IMR-90 (cell line): ENCODE results near the gene SCAMP4. TPM values are rescaled to one million over a fixed set of nuclear protein-coding genes. Genes with fewer than 3 reads are reported as not detected.

Experiments used
- ATAC-seq: fragments of 200-7000 bp; cut with Tn5 transposase; 2 replicates; pipeline ENCODE4 v1.9.1; 2020; ENCODE audit warnings: low read depth, mild to moderate bottlenecking, moderate library complexity
- BruUV-seq: library from RNA; stranded (reverse); fragments of 400-500 nt; replicated peaks from 2 replicates; lab custom pipeline; 2021; lab: Mats Ljungman, UMichigan
- CTCF ChIA-PET: fragments of 300-600 bp; formaldehyde crosslinking; extraction: SDS; loops from one replicate; lab custom pipeline; 2021; ENCODE audit warnings: antibody characterized with exemption; lab: Yijun Ruan, JAX
- POLR2A ChIA-PET: fragments of 300-600 bp; sonication (Branson Sonifier 250); formaldehyde crosslinking; loops from one replicate; lab custom pipeline; 2022; ENCODE audit warnings: antibody characterized with exemption; ENCODE audit not compliant: unreplicated experiment; lab: Charles Lee
- DNase-seq: peaks from one replicate; pipeline ENCODE4 v3.0.0; 2013
- H2AFZ ChIP-seq: replicated peaks from 2 replicates; pipeline ENCODE3; 2013; ENCODE audit warnings: low read length, mild to moderate bottlenecking; ENCODE audit not compliant: poor library complexity
- H2AK5ac ChIP-seq: 2 replicates; pipeline ENCODE4 v1.6.1; 2013; ENCODE audit warnings: low read depth, low read length, inconsistent platforms
- H2AK9ac ChIP-seq: replicated peaks from 2 replicates; pipeline ENCODE3; 2013; ENCODE audit warnings: mild to moderate bottlenecking, low read depth, low read length, moderate library complexity; ENCODE audit not compliant: poor library complexity
- H2BK120ac ChIP-seq: 2 replicates; pipeline ENCODE4 v1.6.1; 2013; ENCODE audit warnings: low read depth, low read length, inconsistent platforms
- H2BK15ac ChIP-seq: 3 replicates; pipeline ENCODE4 v1.6.1; 2013; ENCODE audit warnings: low read depth, low read length, inconsistent platforms
- H2BK20ac ChIP-seq: 2 replicates; pipeline ENCODE4 v1.6.1; 2013; ENCODE audit warnings: low read depth, mild to moderate bottlenecking, inconsistent platforms, low read length, moderate library complexity
- H2BK5ac ChIP-seq: 2 replicates; pipeline ENCODE4 v1.6.1; 2013; ENCODE audit warnings: mild to moderate bottlenecking, low read depth, low read length, inconsistent platforms; ENCODE audit not compliant: poor library complexity, severe bottlenecking
- H3K14ac ChIP-seq: replicated peaks from 2 replicates; pipeline ENCODE4 v1.6.1; 2013; ENCODE audit warnings: low read depth, low read length, inconsistent platforms
- H3K18ac ChIP-seq: 2 replicates; pipeline ENCODE4 v1.6.1; 2013; ENCODE audit warnings: low read depth, low read length, control low read depth
- H3K23ac ChIP-seq: 2 replicates; pipeline ENCODE4 v1.6.1; 2013; ENCODE audit warnings: low read depth, low read length, inconsistent platforms
- H3K27ac ChIP-seq: 2 replicates; pipeline ENCODE4 v1.5.1; 2013; ENCODE audit warnings: mild to moderate bottlenecking, control low read depth, low read length; ENCODE audit not compliant: insufficient read depth
- H3K27me3 ChIP-seq: 2 replicates; pipeline ENCODE4 v1.6.1; 2013; ENCODE audit warnings: low read length; ENCODE audit not compliant: control insufficient read depth, insufficient read depth
- H3K36me3 ChIP-seq: 2 replicates; pipeline ENCODE4 v1.6.1; 2013; ENCODE audit warnings: low read length, mixed read lengths; ENCODE audit not compliant: control insufficient read depth, insufficient read depth
- H3K4ac ChIP-seq: 2 replicates; pipeline ENCODE4 v1.6.1; 2013; ENCODE audit warnings: low read depth, low read length, inconsistent platforms
- H3K4me1 ChIP-seq: 2 replicates; pipeline ENCODE4 v1.6.1; 2013; ENCODE audit warnings: low read length, mixed read lengths; ENCODE audit not compliant: control insufficient read depth, insufficient read depth
- H3K4me2 ChIP-seq: 2 replicates; pipeline ENCODE4 v1.6.1; 2013; ENCODE audit warnings: low read depth, mild to moderate bottlenecking, control low read depth, low read length, moderate library complexity
- H3K4me3 ChIP-seq: 2 replicates; pipeline ENCODE4 v1.5.1; 2013; ENCODE audit warnings: low read depth, mild to moderate bottlenecking, control low read depth, low read length, moderate library complexity; ENCODE audit not compliant: insufficient read depth
- H3K56ac ChIP-seq: 2 replicates; pipeline ENCODE4 v1.6.1; 2013; ENCODE audit warnings: low read length, inconsistent platforms; ENCODE audit not compliant: insufficient read depth; ENCODE audit errors: extremely low read depth
- H3K79me1 ChIP-seq, 2 experiments: 2 replicates each; pipeline ENCODE4 v1.6.1; 2013; ENCODE audit warnings: low read length in 2 of 2, inconsistent platforms in 1 of 2, low read depth in 1 of 2
- H3K9ac ChIP-seq: 2 replicates; pipeline ENCODE4 v1.6.1; 2013; ENCODE audit warnings: low read depth, low read length, control low read depth
- H3K9me1 ChIP-seq: 2 replicates; pipeline ENCODE4 v1.6.1; 2013; ENCODE audit warnings: low read length, inconsistent platforms; ENCODE audit not compliant: insufficient read depth
- H3K9me3 ChIP-seq: 2 replicates; pipeline ENCODE4 v1.6.1; 2013; ENCODE audit warnings: low read length; ENCODE audit not compliant: control insufficient read depth, insufficient read depth
- H4K20me1 ChIP-seq: 2 replicates; pipeline ENCODE4 v1.6.1; 2013; ENCODE audit warnings: low read length, inconsistent platforms; ENCODE audit not compliant: insufficient read depth
- H4K5ac ChIP-seq: 2 replicates; pipeline ENCODE4 v1.6.1; 2013; ENCODE audit warnings: mild to moderate bottlenecking, low read depth, low read length, control low read depth
- H4K8ac ChIP-seq, 2 experiments: 2 replicates each; pipeline ENCODE4 v1.6.1; 2013; ENCODE audit warnings: low read depth in 2 of 2, low read length in 2 of 2, control low read depth in 1 of 2, inconsistent platforms in 1 of 2
- H4K91ac ChIP-seq: 2 replicates; pipeline ENCODE4 v1.6.1; 2013; ENCODE audit warnings: low read depth, low read length, inconsistent platforms; ENCODE audit not compliant: insufficient read depth
- BHLHE40 ChIP-seq: fragments of 150-350 bp; IDR thresholded peaks from 2 replicates; pipeline ENCODE4 v1.6.1; 2016; ENCODE audit warnings: mild to moderate bottlenecking, low read depth, low read length
- CEBPB ChIP-seq: IDR thresholded peaks from 2 replicates; pipeline ENCODE4 v1.6.1; 2012; ENCODE audit warnings: low read depth, low read length, improper control_type of control experiment
- CHD1 ChIP-seq: IDR thresholded peaks from 2 replicates; pipeline ENCODE4 v1.6.1; 2012; ENCODE audit warnings: low read depth, low read length, improper control_type of control experiment
- CTCF ChIP-seq: conservative IDR thresholded peaks from 2 replicates; pipeline ENCODE4 v1.5.1; 2012; ENCODE audit warnings: mild to moderate bottlenecking, low read depth, low read length, improper control_type of control experiment
- MAFK ChIP-seq: IDR thresholded peaks from 2 replicates; pipeline ENCODE4 v1.6.1; 2012; ENCODE audit warnings: low read depth, low read length, improper control_type of control experiment
- MAZ ChIP-seq: IDR thresholded peaks from 2 replicates; pipeline ENCODE4 v1.6.1; 2012; ENCODE audit warnings: low read depth, mild to moderate bottlenecking, low read length, improper control_type of control experiment, moderate library complexity, borderline replicate concordance
- NFE2L2 ChIP-seq: fragments of 150-350 bp; IDR thresholded peaks from 2 replicates; pipeline ENCODE4 v1.6.1; 2016; ENCODE audit warnings: low read depth, mild to moderate bottlenecking, low read length
- POLR2A ChIP-seq: IDR thresholded peaks from 2 replicates; pipeline ENCODE4 v1.6.1; 2012; ENCODE audit warnings: mild to moderate bottlenecking, low read depth, low read length
- RCOR1 ChIP-seq: IDR thresholded peaks from 2 replicates; pipeline ENCODE4 v1.6.1; 2012; ENCODE audit warnings: mild to moderate bottlenecking, low read length, improper control_type of control experiment; ENCODE audit not compliant: insufficient replicate concordance
- RFX5 ChIP-seq: IDR thresholded peaks from 2 replicates; pipeline ENCODE4 v1.8.0; 2012; ENCODE audit warnings: low read depth, mild to moderate bottlenecking, low read length, moderate library complexity
- SMC3 ChIP-seq: fragments of 150-350 bp; IDR thresholded peaks from 2 replicates; pipeline ENCODE4 v1.6.1; 2016; ENCODE audit warnings: low read depth, mild to moderate bottlenecking, antibody characterized with exemption, low read length, moderate library complexity
- USF2 ChIP-seq: fragments of 150-350 bp; IDR thresholded peaks from 2 replicates; pipeline ENCODE4 v1.6.1; 2017; ENCODE audit warnings: mild to moderate bottlenecking, antibody characterized with exemption, low read length, low read depth
- WGBS, 2 experiments: methylation state at CpG; one replicate each; pipeline versions ENCODE4 v1.1.5 to v1.1.7; 2013; ENCODE audit warnings: missing lambda C conversion rate in 2 of 2; ENCODE audit not compliant: insufficient read length in 1 of 2; ENCODE audit errors: extremely low coverage in 2 of 2; 5-methylcytosine and 5-hydroxymethylcytosine counted together
- dilution Hi-C: fragments of 300-500 bp; cut with HindIII; formaldehyde crosslinking; loops from one replicate; pipeline ENCODE4 v1.14.3; 2018; ENCODE audit warnings: low sequenced_read_pairs; ENCODE audit not compliant: unreplicated experiment
- in situ Hi-C: fragments of 300-500 bp; cut with MboI; formaldehyde crosslinking; loops from 3 replicates; pipeline ENCODE4 v1.14.3; 2019; ENCODE audit warnings: low sequenced_read_pairs, inconsistent platforms, mixed read lengths
- intact Hi-C: fragments of 100-400 bp; cut with micrococcal nuclease; formaldehyde crosslinking; loops from 2 replicates; pipeline ENCODE4 v1.10.0; 2022
- polyA plus RNA-seq, 3 experiments: library from polyadenylated mRNA; depleted of rRNA; stranded (reverse); fragments of >200 nt; gene quantifications; 2 replicates each; pipeline ENCODE4 v1.2.3, GENCODE V29; 2012; ENCODE audit warnings: low replicate concordance in 1 of 3
- total RNA-seq: library from RNA; depleted of rRNA; stranded (reverse); fragments of >200 nt; gene quantifications from 2 replicates; pipeline ENCODE4 v1.2.3, GENCODE V29; 2012

SCAMP4 gene
- total and polyA plus RNA-seq, 2 of the 4 experiments (the other 2 are of a cell fraction): 16.1 to 28.1 TPM

- no peak overlapping the region for H3K9ac ChIP-seq
- H3K36me3 ChIP-seq: peaks cover 60% of the 10 kb centered on the region
- no peaks in the 10 kb centered on the region for H3K4me1 ChIP-seq
- no peak overlapping the region for H2AK5ac ChIP-seq
- ChIA-PET CTCF (no interaction called here), POLR2A (no interaction called here)
- no peak overlapping the region for H3K4me2 ChIP-seq
- no peak overlapping the region for H3K56ac ChIP-seq
- H2AK9ac ChIP-seq: peak overlapping the region; percentile 52
- H3K4ac ChIP-seq: no peak overlapping the region
- H2BK5ac ChIP-seq: no peak overlapping the region
- H3K4me3 ChIP-seq: no peak overlapping the region
- BruUV-seq: no TSS peak
- WGBS, 2 experiments: 95% methylated on average over 20 of the region's 23 CpGs; no CpG with 5 or more reads in 1 of the 2 experiments
- no peak for TF ChIP-seq RFX5
- no peak for TF ChIP-seq NFE2L2
- no peak for TF ChIP-seq MAZ
- no peak for TF ChIP-seq USF2
- TF ChIP-seq RCOR1: no peak
- no peak for TF ChIP-seq BHLHE40
- TF ChIP-seq CTCF: no peak
- no peak for TF ChIP-seq POLR2A
- no peak for TF ChIP-seq CEBPB
- TF ChIP-seq CHD1: no peak
- TF ChIP-seq SMC3: no peak
- TF ChIP-seq MAFK: no peak
- no peak overlapping the region for H3K27ac ChIP-seq
- dilution Hi-C loops: no loop called here
- no peaks in the 10 kb centered on the region for H3K9me1 ChIP-seq
- in situ Hi-C loops: no loop called here
- 0 out of 2 replicates have a peak, but pooled peaks cover 9% of the 10 kb centered on the region for H4K20me1 ChIP-seq
- no peak overlapping the region for H4K5ac ChIP-seq
- H2AFZ ChIP-seq: no peak overlapping the region
- no peak overlapping the region for H4K8ac ChIP-seq
- H2BK120ac ChIP-seq: no peak overlapping the region
- H3K18ac ChIP-seq: no peak overlapping the region
- no peak overlapping the region for H3K14ac ChIP-seq
- no peak for ATAC-seq
- no peak overlapping the region for H3K23ac ChIP-seq
- no peaks in the 10 kb centered on the region for H3K9me3 ChIP-seq
- DNase-seq: no peak
- intact Hi-C loops: no loop called here
- no peak overlapping the region for H2BK15ac ChIP-seq
- H3K27me3 ChIP-seq: no peaks in the 10 kb centered on the region
- no peak overlapping the region for H2BK20ac ChIP-seq
- no peak overlapping the region for H4K91ac ChIP-seq
- no peaks in the 10 kb centered on the region for H3K79me1 ChIP-seq
Observed at GRCh38 chr19:1922803-1923202, 17.6 kb downstream of the SCAMP4 start.
